ENCODE data around the gene SH3PXD2A. TPM values are rescaled to one million over a fixed set of nuclear protein-coding genes. Genes with fewer than 3 reads are reported as not detected.

Gene SH3PXD2A
- total and polyA plus RNA-seq, 9 of the 15 experiments (the other 6 are each of a cell fraction or from before 2014, with no cell fraction given): 0.41 to 9.3 (median 2.5) TPM

- Histone ChIP-seq H3K4me3 (no peak overlapping the region), H3K27me3 (ENCODE audit: control insufficient read depth in 2 of 2, insufficient read depth in 2 of 2, low read length in 2 of 2) (peaks cover 0 to 19% of the 10 kb centered on the region in 2 experiments; a peak in 3 of 5 replicates), H3K9me3 (replicated peaks; ENCODE audit: control insufficient read depth, insufficient read depth, low read depth, low read length) (no peaks in the 10 kb centered on the region), H3K4me2 (ENCODE audit: insufficient read depth, low read length) (no peak overlapping the region), H4K20me1 (replicated peaks; ENCODE audit: control insufficient read depth, insufficient read depth, low read length) (no peaks in the 10 kb centered on the region; the same call in 1 of the 2 replicates), H2AFZ (ENCODE audit: low read depth, low read length) (no peak overlapping the region), H3K27ac (ENCODE audit: extremely low read depth, low read depth, low read length) (no peak overlapping the region), H3K4me1 (replicated peaks in 1 of 2; ENCODE audit: control insufficient read depth in 2 of 2, insufficient read depth in 2 of 2, low read length in 2 of 2) (peaks cover 3 to 12% of the 10 kb centered on the region in 2 experiments; a peak in 4 of 5 replicates), H3K9ac (ENCODE audit: insufficient read depth in 1 of 2, low read depth in 2 of 2, low read length in 2 of 2) (no peak overlapping the region), H3K79me2 (ENCODE audit: control insufficient read depth, insufficient read depth, low read length) (no peaks in the 10 kb centered on the region), H3K9me1 (ENCODE audit: control insufficient read depth, insufficient read depth, low read length) (no peaks in the 10 kb centered on the region), H3K36me3 (ENCODE audit: control insufficient read depth, insufficient read depth, low read length) (no peaks in the 10 kb centered on the region)
- 10% methylated on average over 3 of the region's 5 CpGs for WGBS (ENCODE audit: insufficient coverage, low coverage, missing lambda C conversion rate)
- in situ Hi-C loops (cut with MboI): no loop called here
- ATAC-seq: no peak
- TF ChIP-seq COPS2 (conservative IDR thresholded peaks at IDR 0.05) (no peak), TAF15 (IDR thresholded peaks at IDR 0.05; ENCODE audit: low read depth, low read length) (no peak), ZNF586 (CRISPR knock-in tag; conservative IDR thresholded peaks at IDR 0.05) (no peak), PTRF (tag; IDR thresholded peaks at IDR 0.05) (no peak), CREM (IDR thresholded peaks at IDR 0.05; ENCODE audit: low read depth) (no peak), ATF2 (CRISPR knock-in tag; IDR thresholded peaks at IDR 0.05) (no peak)
- TF ChIP-seq, protein P1, sequence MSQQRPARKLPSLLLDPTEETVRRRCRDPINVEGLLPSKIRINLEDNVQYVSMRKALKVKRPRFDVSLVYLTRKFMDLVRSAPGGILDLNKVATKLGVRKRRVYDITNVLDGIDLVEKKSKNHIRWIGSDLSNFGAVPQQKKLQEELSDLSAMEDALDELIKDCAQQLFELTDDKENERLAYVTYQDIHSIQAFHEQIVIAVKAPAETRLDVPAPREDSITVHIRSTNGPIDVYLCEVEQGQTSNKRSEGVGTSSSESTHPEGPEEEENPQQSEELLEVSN (IDR thresholded peaks at IDR 0.05; ENCODE audit: borderline replicate concordance in 1 of 2, extremely low read depth in 1 of 2, insufficient read depth in 1 of 2, insufficient read length in 1 of 2, low read depth in 1 of 2, low read length in 1 of 2, poor library complexity in 1 of 2, severe bottlenecking in 1 of 2): no peak
- no peak for DNase-seq (ENCODE audit: extremely low read depth in 1 of 4, low spot score in 3 of 4)
- ChIA-PET CTCF (ENCODE audit: low intra/inter-chr PET ratio) (no interaction called here), POLR2A (interaction anchor here (0.6 kb wide), 1 partner anchor 154 kb away, joined by 3 read pairs; no protein-coding TSS in a partner anchor)
- no peak for FAIRE-seq
- no TSS peak for BruUV-seq (replicated peaks)
- intact Hi-C loops (cut with micrococcal nuclease): no loop called here
These were observed 79.6 kb downstream of the SH3PXD2A start for GRCh38 chr10:103775776-103776175.

All from K562 (cell line).